B cell (primary cell): ENCODE measurements around the gene MAP3K20. TPM values are rescaled to one million over a fixed set of nuclear protein-coding genes. Genes with fewer than 3 reads are reported as not detected.

Source experiments
- ATAC-seq: fragments of 200-7000 bp; cut with Tn5 transposase; one replicate; pipeline ENCODE4 v1.10.0; 2021; ENCODE audit warnings: low read depth, mild to moderate bottlenecking, moderate number of reproducible peaks, moderate library complexity
- CTCF ChIA-PET: fragments of 350-600 bp; sonication (Branson Sonifier 250); formaldehyde crosslinking; loops from one replicate; lab custom pipeline; 2021; ENCODE audit warnings: antibody characterized with exemption, inconsistent platforms; lab: Charles Lee
- POLR2A ChIA-PET: fragments of 350-600 bp; sonication (Branson Sonifier 250); formaldehyde crosslinking; loops from one replicate; lab custom pipeline; 2021; ENCODE audit warnings: antibody characterized with exemption; lab: Charles Lee
- DNase-seq: peaks from one replicate; pipeline ENCODE4 v3.0.0; 2013
- H2AFZ ChIP-seq: 2 replicates; pipeline ENCODE4 v1.6.1; 2012; ENCODE audit warnings: mild to moderate bottlenecking, low read depth, low read length; ENCODE audit not compliant: insufficient read depth, poor library complexity, severe bottlenecking
- H3K27ac ChIP-seq, 2 donors: 1 replicate in 1 of 2; 2 replicates in 1 of 2; pipeline ENCODE4 v1.5.1; 2012 to 2013; ENCODE audit warnings: low read length in 2 of 2, mild to moderate bottlenecking in 2 of 2, moderate library complexity in 1 of 2
- H3K27me3 ChIP-seq, 4 experiments: fragments of 200-600 bp in 1 of 4; sonication (generic) in 1 of 4; replicated peaks in 1 of 4; 1 replicate in 2 of 4; 2 replicates in 2 of 4; pipeline versions ENCODE4 v1.6.1 to v1.7.0; 2013 to 2016; ENCODE audit warnings: low read length in 3 of 4, mild to moderate bottlenecking in 2 of 4, mixed read lengths in 1 of 4, moderate library complexity in 1 of 4; ENCODE audit not compliant: insufficient read depth in 4 of 4, control insufficient read depth in 3 of 4; ENCODE audit errors: control extremely low read depth in 1 of 4
- H3K36me3 ChIP-seq, 2 experiments: replicated peaks in 1 of 2; 1 replicate in 1 of 2; 2 replicates in 1 of 2; pipeline versions ENCODE4 v1.6.1 to v1.7.1; 2013; ENCODE audit warnings: low read length in 1 of 2; ENCODE audit not compliant: insufficient read depth in 2 of 2, control insufficient read depth in 1 of 2; ENCODE audit errors: control extremely low read depth in 1 of 2, extremely low read depth in 1 of 2
- H3K4me1 ChIP-seq, 2 donors: fragments of 200-600 bp in 1 of 2; sonication (generic) in 1 of 2; 1 replicate in 1 of 2; 2 replicates in 1 of 2; pipeline versions ENCODE4 v1.5.1 to v1.6.1; 2013 to 2017; ENCODE audit warnings: low read length in 2 of 2; ENCODE audit not compliant: control insufficient read depth in 2 of 2, insufficient read depth in 2 of 2
- H3K4me2 ChIP-seq: replicated peaks from 2 replicates; pipeline ENCODE3; 2012; ENCODE audit warnings: mild to moderate bottlenecking, low read depth, low read length; ENCODE audit not compliant: poor library complexity, severe bottlenecking
- H3K4me3 ChIP-seq, 5 experiments: fragments of 200-600 bp in 1 of 5; sonication (generic) in 1 of 5; 1 replicate in 3 of 5; 2 replicates in 2 of 5; pipeline versions ENCODE4 v1.5.1 to v1.7.0; 2011 to 2016; ENCODE audit warnings: low read length in 4 of 5, mild to moderate bottlenecking in 4 of 5, low read depth in 2 of 5, control low read depth in 1 of 5, moderate library complexity in 1 of 5; ENCODE audit not compliant: insufficient read depth in 1 of 5; ENCODE audit errors: control extremely low read depth in 1 of 5, extremely low read depth in 1 of 5
- H3K79me2 ChIP-seq: fragments of 200-600 bp; sonication (generic); one replicate; pipeline ENCODE4 v1.6.0; 2016; ENCODE audit warnings: low read length; ENCODE audit not compliant: control insufficient read depth, insufficient read depth
- H3K9ac ChIP-seq: fragments of 200-600 bp; sonication (generic); 2 replicates; pipeline ENCODE4 v1.6.1; 2017; ENCODE audit warnings: mild to moderate bottlenecking, low read length, moderate library complexity
- H3K9me3 ChIP-seq, 3 donors: one replicate each; pipeline versions ENCODE4 v1.6.1 to v1.7.1; 2013; ENCODE audit warnings: low read length in 2 of 3; ENCODE audit not compliant: control insufficient read depth in 2 of 3, insufficient read depth in 1 of 3; ENCODE audit errors: control extremely low read depth in 1 of 3
- H4K20me1 ChIP-seq: 2 replicates; pipeline ENCODE4 v1.6.0; 2012; ENCODE audit warnings: mild to moderate bottlenecking, low read length; ENCODE audit not compliant: insufficient read depth, control insufficient read depth, poor library complexity, severe bottlenecking
- H3K27ac Mint-ChIP-seq: one replicate; pipeline ENCODE4 v1.8.0; 2021; ENCODE audit warnings: mixed read lengths
- H3K27me3 Mint-ChIP-seq: one replicate; pipeline ENCODE4 v1.8.0; 2021; ENCODE audit warnings: mixed read lengths
- H3K4me1 Mint-ChIP-seq: one replicate; pipeline ENCODE4 v1.8.0; 2021; ENCODE audit warnings: mixed read lengths
- H3K4me3 Mint-ChIP-seq: one replicate; pipeline ENCODE4 v1.8.0; 2021; ENCODE audit warnings: mixed read lengths
- H3K9me3 Mint-ChIP-seq: one replicate; pipeline ENCODE4 v1.8.0; 2022; ENCODE audit warnings: mixed read lengths; ENCODE audit not compliant: insufficient read depth
- CTCF ChIP-seq: fragments of 200-600 bp; IDR thresholded peaks from one replicate; pipeline ENCODE4 v1.8.0; 2022; ENCODE audit warnings: antibody characterized with exemption, mild to moderate bottlenecking
- EZH2 ChIP-seq: IDR thresholded peaks from 2 replicates; pipeline ENCODE4 v1.6.1; 2012; ENCODE audit warnings: borderline replicate concordance, low read depth, mild to moderate bottlenecking, moderate library complexity, low read length; ENCODE audit not compliant: insufficient read depth, poor library complexity, severe bottlenecking
- WGBS: methylation state at CpG from one replicate; pipeline ENCODE4 v1.1.5; 2013; ENCODE audit warnings: missing lambda C conversion rate; ENCODE audit not compliant: insufficient coverage; 5-methylcytosine and 5-hydroxymethylcytosine counted together
- intact Hi-C: fragments of 100-400 bp; cut with micrococcal nuclease; formaldehyde crosslinking; loops from one replicate; pipeline ENCODE4 v1.10.0; 2022
- polyA plus RNA-seq: library from polyadenylated mRNA; depleted of rRNA; stranded (reverse); fragments of >200 nt; gene quantifications from 2 replicates; pipeline ENCODE4 v1.2.3, GENCODE V29; 2012
- total RNA-seq, 2 donors: library from RNA; stranded (reverse); fragments of 120-200 nt in 1 of 2; gene quantifications; 1 replicate in 1 of 2; 2 replicates in 1 of 2; pipeline versions ENCODE4 v1.2.3 to v1.2.4, GENCODE V29; 2013 to 2022

Gene MAP3K20
- total and polyA plus RNA-seq, 2 donors (not counting 1 experiment from before 2014, with no cell fraction given) = 2.2 to 9.1 TPM

GRCh38 chr2:173145454-173145853 is 69.8 kb downstream of the MAP3K20 start:
- Histone ChIP-seq H3K27ac (no peak overlapping the region), H3K27me3 (no peaks in the 10 kb centered on the region), H3K79me2 (no peaks in the 10 kb centered on the region), H3K9ac (no peak overlapping the region), H4K20me1 (no peaks in the 10 kb centered on the region), H3K9me3 (peaks cover 0 to 5% (median 1%) of the 10 kb centered on the region in 3 donors), H3K36me3 (no peaks in the 10 kb centered on the region), H3K4me1 (no peaks in the 10 kb centered on the region), H2AFZ (no peak overlapping the region), H3K4me3 (no peak overlapping the region), H3K4me2 (no peak overlapping the region)
- ChIA-PET CTCF (no interaction called here), POLR2A (no interaction called here)
- ATAC-seq = no peak
- H3K4me3 Mint-ChIP-seq = no peak overlapping the region
- no peak for DNase-seq
- intact Hi-C loops = no loop called here
- H3K27ac Mint-ChIP-seq = no peak overlapping the region
- no peaks in the 10 kb centered on the region for H3K4me1 Mint-ChIP-seq
- no peaks in the 10 kb centered on the region for H3K27me3 Mint-ChIP-seq
- TF ChIP-seq EZH2 (no peak), CTCF (no peak)
- H3K9me3 Mint-ChIP-seq = no peaks in the 10 kb centered on the region

GRCh38 chr2:173146590-173146989 is 70.9 kb downstream of the MAP3K20 start:
- no peak overlapping the region for H3K27ac Mint-ChIP-seq
- no peaks in the 10 kb centered on the region for H3K9me3 Mint-ChIP-seq
- no peak for DNase-seq

More at GRCh38 chr2:173146590-173146989, 70.9 kb downstream of the MAP3K20 start:
- H3K27me3 ChIP-seq = no peaks in the 10 kb centered on the region
- H4K20me1 ChIP-seq = no peaks in the 10 kb centered on the region
- no peaks in the 10 kb centered on the region for H3K4me1 Mint-ChIP-seq
- H3K27me3 Mint-ChIP-seq = no peaks in the 10 kb centered on the region
- intact Hi-C loops = no loop called here
- H3K9ac ChIP-seq = no peak overlapping the region
- no peak overlapping the region for H3K4me3 ChIP-seq
- ChIA-PET CTCF (interaction anchor here (1.0 kb wide), 1 partner anchor 12 kb away, joined by 3 read pairs; no protein-coding TSS in a partner anchor), POLR2A (no interaction called here)
- no peaks in the 10 kb centered on the region for H3K79me2 ChIP-seq
- H2AFZ ChIP-seq = no peak overlapping the region
- no peaks in the 10 kb centered on the region for H3K4me1 ChIP-seq
- no CpG with 5 or more reads among the region's 3 CpGs for WGBS
- H3K9me3 ChIP-seq = peaks cover 0 to 5% (median 1%) of the 10 kb centered on the region in 3 donors
- no peak for TF ChIP-seq CTCF
- no peak for TF ChIP-seq EZH2
- no peak overlapping the region for H3K4me3 Mint-ChIP-seq
- H3K27ac ChIP-seq = no peak overlapping the region
- no peak for ATAC-seq
- H3K4me2 ChIP-seq = no peak overlapping the region
- no peaks in the 10 kb centered on the region for H3K36me3 ChIP-seq
